T-cell (primary cell): ENCODE results near the gene MAEL. TPM values are rescaled to one million over a fixed set of nuclear protein-coding genes. Genes with fewer than 3 reads are reported as not detected.

Experiments
- ATAC-seq, 4 experiments: fragments of 200-7000 bp in 3 of 4; fragments of 150-1000 bp in 1 of 4; cut with Tn5 transposase; replicated peaks in 1 of 4; 1 replicate in 3 of 4; 2 replicates in 1 of 4; pipeline ENCODE4 v1.10.0; 2021; ENCODE audit warnings: moderate library complexity in 3 of 4, mild to moderate bottlenecking in 2 of 4, moderate number of reproducible peaks in 1 of 4
- CTCF ChIA-PET, 2 donors: fragments of 300-600 bp; sonication (Branson Sonifier 250); formaldehyde crosslinking; loops; one replicate each; lab custom pipeline; 2022; ENCODE audit warnings: antibody characterized with exemption in 2 of 2; lab: Charles Lee
- POLR2A ChIA-PET, 2 donors: fragments of 300-600 bp; sonication (Branson Sonifier 250); formaldehyde crosslinking; loops; one replicate each; lab custom pipeline; 2022; ENCODE audit warnings: antibody characterized with exemption in 2 of 2; lab: Charles Lee
- DNase-seq, 35 experiments: peaks; one replicate each; pipeline versions ENCODE4 v3.0.0 to v3.0.0-alpha.2; 2013 to 2023
- H3K27ac ChIP-seq: one replicate; pipeline ENCODE4 v1.5.1; 2013; ENCODE audit warnings: low read length
- H3K27me3 ChIP-seq, 2 experiments: replicated peaks in 1 of 2; 1 replicate in 1 of 2; 2 replicates in 1 of 2; pipeline versions ENCODE4 v1.6.1 to v1.7.0; 2013; ENCODE audit warnings: low read length in 1 of 2, mixed read lengths in 1 of 2; ENCODE audit not compliant: control insufficient read depth in 2 of 2, insufficient read depth in 2 of 2; ENCODE audit errors: extremely low read depth in 1 of 2
- H3K36me3 ChIP-seq, 2 donors: 1 replicate in 1 of 2; 2 replicates in 1 of 2; pipeline versions ENCODE4 v1.6.1 to v1.7.0; 2013; ENCODE audit warnings: low read length in 1 of 2; ENCODE audit not compliant: control insufficient read depth in 2 of 2, insufficient read depth in 1 of 2; ENCODE audit errors: extremely low read depth in 1 of 2
- H3K4me1 ChIP-seq, 2 experiments: 1 replicate in 1 of 2; 2 replicates in 1 of 2; pipeline versions ENCODE4 v1.6.1 to v1.7.0; 2013; ENCODE audit warnings: low read length in 2 of 2, mixed read lengths in 1 of 2; ENCODE audit not compliant: insufficient read depth in 2 of 2, control insufficient read depth in 1 of 2; ENCODE audit errors: extremely low read depth in 1 of 2
- H3K4me3 ChIP-seq, 2 donors: 1 replicate in 1 of 2; 2 replicates in 1 of 2; pipeline versions ENCODE4 v1.5.1 to v1.7.0; 2013; ENCODE audit warnings: mild to moderate bottlenecking in 2 of 2, low read length in 1 of 2, moderate library complexity in 1 of 2; ENCODE audit not compliant: control insufficient read depth in 1 of 2; ENCODE audit errors: extremely low read depth in 1 of 2
- H3K9me3 ChIP-seq: 2 replicates; pipeline ENCODE4 v1.7.0; 2013
- H3K27ac Mint-ChIP-seq, 2 donors: one replicate each; pipeline ENCODE4 v1.8.0; 2020 to 2021; ENCODE audit warnings: mild to moderate bottlenecking in 2 of 2, mixed read lengths in 2 of 2
- H3K27me3 Mint-ChIP-seq, 2 donors: one replicate each; pipeline ENCODE4 v1.8.0; 2021 to 2022; ENCODE audit warnings: mixed read lengths in 2 of 2
- H3K36me3 Mint-ChIP-seq: one replicate; pipeline ENCODE4 v1.8.0; 2021; ENCODE audit warnings: mixed read lengths
- H3K4me1 Mint-ChIP-seq, 3 donors: one replicate each; pipeline ENCODE4 v1.8.0; 2020 to 2022; ENCODE audit warnings: mixed read lengths in 3 of 3, mild to moderate bottlenecking in 1 of 3
- H3K4me3 Mint-ChIP-seq, 3 donors: one replicate each; pipeline ENCODE4 v1.8.0; 2020 to 2022; ENCODE audit warnings: mild to moderate bottlenecking in 3 of 3, mixed read lengths in 3 of 3, moderate library complexity in 3 of 3
- H3K9me3 Mint-ChIP-seq, 3 donors: one replicate each; pipeline ENCODE4 v1.8.0; 2020 to 2022; ENCODE audit warnings: mixed read lengths in 3 of 3
- WGBS: methylation state at CpG from one replicate; pipeline ENCODE4 v1.1.5; 2013; ENCODE audit warnings: missing lambda C conversion rate; ENCODE audit not compliant: insufficient coverage; 5-methylcytosine and 5-hydroxymethylcytosine counted together
- total RNA-seq, 35 experiments: library from RNA in 6 of 35; stranded (reverse) in 6 of 35; fragments of 120-200 nt in 1 of 35; gene quantifications; one replicate each; pipeline versions ENCODE4 v1.2.1 to v1.2.4 and lab custom pipeline; 2013 to 2026

MAEL gene
- total RNA-seq, 5 donors from 2014 or later (not counting 1 experiment from before 2014, with no cell fraction given): not detected

- H3K36me3 ChIP-seq: no peaks in the 10 kb centered on the region
- POLR2A ChIA-PET: no interaction called here
- WGBS: 40% methylated on average over 1 of the region's 2 CpGs
- peaks cover 0 to 14% of the 10 kb centered on the region in 2 experiments for H3K27me3 ChIP-seq
- Mint-ChIP-seq H3K4me3 (no peak overlapping the region), H3K36me3 (no peaks in the 10 kb centered on the region), H3K9me3 (no peaks in the 10 kb centered on the region), H3K27ac (no peak overlapping the region), H3K27me3 (peaks cover 16 to 33% of the 10 kb centered on the region in 2 donors), H3K4me1 (peaks cover 11 to 18% (median 17%) of the 10 kb centered on the region in 3 donors)
- ATAC-seq (no peak), DNase-seq (no peak)
- no peaks in the 10 kb centered on the region for H3K9me3 ChIP-seq
- no peak overlapping the region for H3K27ac ChIP-seq
- H3K4me1 ChIP-seq: peaks cover 7 to 8% of the 10 kb centered on the region in 2 experiments
- CTCF ChIA-PET: no interaction called here
- H3K4me3 ChIP-seq: no peak overlapping the region
Measured at GRCh38 chr1:166950156-166950555, 38.9 kb upstream of the MAEL start.

- H3K27me3 ChIP-seq: peaks cover 0 to 14% of the 10 kb centered on the region in 2 experiments
- H3K27ac ChIP-seq: no peak overlapping the region
- no peaks in the 10 kb centered on the region for H3K36me3 ChIP-seq
- no peak for DNase-seq
- Mint-ChIP-seq H3K4me3 (no peak overlapping the region), H3K36me3 (no peaks in the 10 kb centered on the region), H3K9me3 (no peaks in the 10 kb centered on the region), H3K4me1 (peaks cover 5 to 10% (median 10%) of the 10 kb centered on the region in 3 donors), H3K27ac (no peak overlapping the region), H3K27me3 (peaks cover 16 to 29% of the 10 kb centered on the region in 2 donors)
- ATAC-seq: no peak
- POLR2A ChIA-PET: no interaction called here
- WGBS: no CpG with 5 or more reads among the region's 2 CpGs
- CTCF ChIA-PET: interaction anchor here in 1 of 2 donors (0.6 kb wide), 1 partner anchor 99 kb away, joined by 3 read pairs; no protein-coding TSS in a partner anchor
- H3K4me3 ChIP-seq: no peak overlapping the region
- H3K4me1 ChIP-seq: peaks cover 0 to 8% of the 10 kb centered on the region in 2 experiments
- no peaks in the 10 kb centered on the region for H3K9me3 ChIP-seq
Measured at GRCh38 chr1:166951050-166951449, 38.0 kb upstream of the MAEL start.

DNA sequence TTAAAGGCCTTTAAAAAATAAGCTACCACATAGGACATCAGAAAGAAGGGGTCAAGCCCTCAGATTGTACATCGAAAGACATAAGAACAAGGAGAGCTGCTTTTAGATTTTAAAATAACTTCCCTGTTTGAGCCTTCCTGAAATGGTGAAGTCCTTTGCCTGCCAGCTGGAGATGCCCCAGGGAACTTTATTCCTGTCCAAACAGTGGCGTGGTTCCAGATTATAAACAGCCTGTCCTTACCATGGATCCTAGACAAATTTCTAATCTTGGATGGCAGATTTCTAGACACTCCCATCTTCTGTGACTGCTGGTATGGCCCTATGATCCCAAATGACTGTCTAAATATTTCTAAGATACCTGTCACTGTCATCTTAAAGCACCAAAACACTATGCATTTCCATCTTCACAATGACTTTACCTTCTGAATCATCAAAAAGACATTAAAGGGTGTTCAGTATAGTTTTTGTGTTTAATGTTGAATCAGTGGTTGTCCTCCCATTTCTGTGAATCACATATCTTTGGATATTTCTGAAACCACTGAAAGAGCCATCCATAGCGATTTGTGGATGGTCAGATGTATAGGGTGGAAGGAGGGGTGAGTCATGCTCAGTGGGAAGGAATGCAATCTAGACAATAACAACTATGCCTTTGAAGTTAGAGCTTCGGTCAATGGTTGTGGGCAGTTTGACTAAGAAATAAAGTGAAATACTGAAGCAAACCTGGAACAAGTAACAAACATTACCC lies 36.9 kb upstream of the MAEL start:
- H3K4me1 ChIP-seq: peaks cover 0 to 6% of the 10 kb centered on the region in 2 experiments
- Mint-ChIP-seq H3K4me1 (peaks cover 3 to 5% (median 5%) of the 10 kb centered on the region in 3 donors), H3K4me3 (no peak overlapping the region), H3K27ac (no peak overlapping the region), H3K36me3 (no peaks in the 10 kb centered on the region), H3K9me3 (no peaks in the 10 kb centered on the region), H3K27me3 (peaks cover 8 to 20% of the 10 kb centered on the region in 2 donors)
- H3K27ac ChIP-seq: no peak overlapping the region
- WGBS: 89% methylated on average over 3 of the region's 4 CpGs
- ChIA-PET CTCF (no interaction called here), POLR2A (no interaction called here)
- peaks cover 0 to 12% of the 10 kb centered on the region in 2 experiments for H3K27me3 ChIP-seq
- ATAC-seq: no peak
- DNase-seq: no peak
- H3K4me3 ChIP-seq: no peak overlapping the region
- H3K9me3 ChIP-seq: no peaks in the 10 kb centered on the region
- H3K36me3 ChIP-seq: no peaks in the 10 kb centered on the region

DNA sequence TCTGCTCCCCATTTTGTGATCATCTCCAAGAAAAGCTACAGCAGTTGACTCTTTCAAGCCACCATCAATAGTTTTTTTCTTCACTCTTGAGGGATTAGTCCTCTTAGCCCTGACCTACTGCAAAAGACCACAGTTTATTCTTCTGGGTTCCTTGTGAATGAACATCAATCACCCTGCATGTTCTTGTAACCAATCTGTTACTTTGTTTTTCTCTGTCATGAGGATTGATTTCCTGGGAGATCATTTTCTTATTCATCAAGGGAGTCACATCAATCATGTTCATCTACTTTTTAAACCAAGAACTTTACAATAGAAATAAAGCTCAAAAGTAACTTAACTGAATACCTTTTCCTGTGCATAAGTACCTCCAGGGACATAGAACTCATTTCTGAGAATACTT lies 35.6 kb upstream of the MAEL start:
- Histone ChIP-seq H3K27ac (no peak overlapping the region), H3K36me3 (no peaks in the 10 kb centered on the region), H3K9me3 (no peaks in the 10 kb centered on the region), H3K27me3 (peaks cover 0 to 2% of the 10 kb centered on the region in 2 experiments), H3K4me3 (no peak overlapping the region), H3K4me1 (no peaks in the 10 kb centered on the region)
- ATAC-seq: no peak
- H3K36me3 Mint-ChIP-seq: no peaks in the 10 kb centered on the region
- H3K4me1 Mint-ChIP-seq: no peaks in the 10 kb centered on the region
- DNase-seq: no peak
- H3K4me3 Mint-ChIP-seq: no peak overlapping the region
- ChIA-PET POLR2A (no interaction called here), CTCF (no interaction called here)
- H3K27ac Mint-ChIP-seq: no peak overlapping the region
- H3K9me3 Mint-ChIP-seq: no peaks in the 10 kb centered on the region
- peaks cover 0 to 13% of the 10 kb centered on the region in 2 donors for H3K27me3 Mint-ChIP-seq

DNA sequence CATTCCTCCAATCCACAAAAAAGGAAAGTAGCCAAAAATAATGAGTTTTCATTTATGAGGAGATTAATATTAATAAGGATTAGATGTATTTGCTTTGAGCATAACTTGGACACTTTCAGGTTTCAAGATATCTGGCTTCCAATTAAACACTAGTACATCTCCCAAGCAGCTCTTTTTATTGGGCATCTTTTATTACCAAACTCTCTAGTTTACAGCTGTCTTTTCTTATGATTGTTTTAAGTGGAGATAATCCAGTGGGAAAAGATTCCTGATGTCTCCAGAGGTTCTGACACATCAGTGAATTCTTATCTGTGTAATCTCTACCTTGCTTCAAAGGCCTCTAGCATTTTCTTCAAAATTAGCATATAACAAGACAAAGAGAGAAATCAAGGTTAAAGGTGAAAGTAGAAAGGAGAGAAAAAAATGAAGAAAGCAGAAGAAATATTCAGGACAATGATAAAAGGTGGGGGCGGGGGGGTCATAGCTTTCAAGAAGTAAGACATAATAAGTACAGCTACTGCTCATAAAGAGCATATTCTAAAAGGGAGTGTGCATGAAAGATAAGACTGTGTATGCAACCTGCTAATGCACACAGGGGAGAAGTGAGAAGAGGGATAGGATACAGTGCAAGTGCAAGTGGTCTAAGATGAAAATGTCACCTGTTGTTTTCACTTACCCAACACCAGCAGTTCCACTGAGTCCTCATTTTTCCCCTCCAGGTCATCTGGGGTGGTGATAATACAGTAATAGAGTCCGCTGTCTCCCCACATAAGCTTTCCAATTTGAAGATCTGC lies 32.8 kb upstream of the MAEL start:
- Mint-ChIP-seq H3K4me1 (no peaks in the 10 kb centered on the region), H3K4me3 (no peak overlapping the region), H3K9me3 (no peaks in the 10 kb centered on the region), H3K27me3 (peaks cover 0 to 13% of the 10 kb centered on the region in 2 donors), H3K36me3 (no peaks in the 10 kb centered on the region), H3K27ac (no peak overlapping the region)
- Histone ChIP-seq H3K36me3 (no peaks in the 10 kb centered on the region), H3K4me3 (no peak overlapping the region), H3K9me3 (no peaks in the 10 kb centered on the region), H3K27ac (no peak overlapping the region), H3K4me1 (no peaks in the 10 kb centered on the region), H3K27me3 (no peaks in the 10 kb centered on the region)
- ATAC-seq (no peak), DNase-seq (no peak)
- CTCF ChIA-PET: no interaction called here
- WGBS: no CpG with 5 or more reads among the region's 2 CpGs
- POLR2A ChIA-PET: no interaction called here

DNA sequence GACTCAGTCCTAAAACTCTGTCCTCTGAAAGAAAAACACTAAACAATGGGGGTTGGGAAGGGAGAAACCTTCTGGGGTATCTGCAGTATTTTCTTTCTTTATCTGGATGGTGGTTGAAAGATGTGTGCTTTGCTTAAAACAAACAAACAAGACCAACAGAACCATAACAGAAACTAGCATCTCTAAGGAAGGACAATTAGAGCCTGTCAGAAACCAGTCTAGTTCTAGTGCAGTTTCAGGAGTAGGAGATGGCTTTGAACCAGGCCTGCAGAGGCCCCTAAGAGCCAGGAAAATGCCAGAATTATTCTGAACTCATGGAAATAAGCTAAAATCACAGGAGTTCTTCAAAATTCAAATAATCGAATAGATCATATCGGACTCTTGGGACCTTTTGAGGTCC lies 32.2 kb upstream of the MAEL start:
- no peak overlapping the region for H3K4me3 Mint-ChIP-seq
- CTCF ChIA-PET: interaction anchor here in 1 of 2 donors (0.6 kb wide), 1 partner anchor 170 kb away, joined by 3 read pairs; no protein-coding TSS in a partner anchor
- no peaks in the 10 kb centered on the region for H3K9me3 Mint-ChIP-seq
- POLR2A ChIA-PET: no interaction called here
- Histone ChIP-seq H3K27ac (no peak overlapping the region), H3K9me3 (no peaks in the 10 kb centered on the region), H3K27me3 (no peaks in the 10 kb centered on the region), H3K4me1 (no peaks in the 10 kb centered on the region), H3K36me3 (no peaks in the 10 kb centered on the region), H3K4me3 (no peak overlapping the region)
- peaks cover 0 to 9% of the 10 kb centered on the region in 2 donors for H3K27me3 Mint-ChIP-seq
- H3K4me1 Mint-ChIP-seq: no peaks in the 10 kb centered on the region
- no peak overlapping the region for H3K27ac Mint-ChIP-seq
- no peak for ATAC-seq
- no peak for DNase-seq
- WGBS: 100% methylated on average over 2 of the region's 2 CpGs
- no peaks in the 10 kb centered on the region for H3K36me3 Mint-ChIP-seq
